Measurements from ENCODE around the gene GRM3. TPM values are rescaled to one million over a fixed set of nuclear protein-coding genes. Genes with fewer than 3 reads are reported as not detected.

GRM3 gene
- total and polyA plus RNA-seq, 2 of the 13 experiments (the other 11 are each of a cell fraction or from before 2014, with no cell fraction given): not detected

- intact Hi-C loops (cut with micrococcal nuclease; ENCODE audit: unreplicated experiment): loop anchor here (1.0 to 10.0 kb wide), 3 partner anchors 90 to 440 kb away; no protein-coding TSS in a partner anchor
- no TSS peak for BruUV-seq (replicated peaks)
- in situ Hi-C loops (cut with HindIII; ENCODE audit: extremely low pct_ligation_motif_present, low pct_unique_long_range_greater_than_20kb): loop anchor here (5.0 to 25.0 kb wide), 2 partner anchors 308 to 1018 kb away; no protein-coding TSS in a partner anchor
- H3K27ac ChIP-seq (ENCODE audit: extremely low read length, insufficient read depth, low read length): no peak overlapping the region
- no peaks in the 10 kb centered on the region for H3K79me2 ChIP-seq (ENCODE audit: insufficient read depth, low read length)
- H3K9ac ChIP-seq (ENCODE audit: insufficient read depth, low read depth, low read length): no peak overlapping the region
- ATAC-seq (peak; percentile 68), DNase-seq (ENCODE audit: low spot score) (peak; percentile 16), FAIRE-seq (peak; percentile 72)
- no peaks in the 10 kb centered on the region for H3K36me3 ChIP-seq (replicated peaks in 1 of 2; ENCODE audit: control insufficient read depth in 1 of 2, insufficient read depth in 2 of 2, low read length in 2 of 2)
- ChIA-PET CTCF (ENCODE audit: low intra/inter-chr PET ratio, low total read pairs) (interaction anchor here (1.6 to 2.3 kb wide), 2 partner anchors 307 to 1015 kb away, joined by 4 to 11 read pairs; no protein-coding TSS in a partner anchor), POLR2A (no interaction called here)
- 33% methylated on average over 3 of the region's 3 CpGs for WGBS (ENCODE audit: low lambda C conversion rate)
- no peaks in the 10 kb centered on the region for H3K27me3 ChIP-seq (ENCODE audit: control insufficient read depth in 1 of 2, insufficient read depth in 2 of 2, low read length in 2 of 2)
- no peak overlapping the region for H2AFZ ChIP-seq (ENCODE audit: low read length)
- no peaks in the 10 kb centered on the region for H4K20me1 ChIP-seq (ENCODE audit: insufficient read depth, low read length)
- no peak overlapping the region for H3K4me3 ChIP-seq (replicated peaks in 1 of 3; ENCODE audit: insufficient read depth in 1 of 3, low read depth in 2 of 3, low read length in 3 of 3)
- no peaks in the 10 kb centered on the region for H3K4me1 ChIP-seq (ENCODE audit: insufficient read depth, low read length)
- no peaks in the 10 kb centered on the region for H3K9me3 ChIP-seq (ENCODE audit: low read length)
- no peak overlapping the region for H3K4me2 ChIP-seq (ENCODE audit: low read depth, low read length)
- TF ChIP-seq STAG1 (CRISPR knock-in tag; IDR thresholded peaks at IDR 0.05) (peak; percentile 81), RAD21 (CRISPR knock-in tag; IDR thresholded peaks at IDR 0.05) (peak; percentile 53), ZNF276 (CRISPR knock-in tag; IDR thresholded peaks at IDR 0.05; ENCODE audit: low read depth) (no peak), REL (CRISPR knock-in tag; conservative IDR thresholded peaks at IDR 0.05) (no peak), SMC3 (IDR thresholded peaks at IDR 0.05; ENCODE audit: low read length) (peak; percentile 58), ZNF414 (CRISPR knock-in tag; IDR thresholded peaks at IDR 0.05) (no peak), ZNF24 (IDR thresholded peaks at IDR 0.05) (peak; percentile 81), CTCF (CRISPR knock-in tag; IDR thresholded peaks at IDR 0.05) (peak; percentile 71), YY1 (IDR thresholded peaks at IDR 0.05; ENCODE audit: insufficient read depth, insufficient replicate concordance, low read depth, low read length) (no peak), ZNF792 (CRISPR knock-in tag; IDR thresholded peaks at IDR 0.05) (no peak), ARID3A (IDR thresholded peaks at IDR 0.05; ENCODE audit: low read depth, low read length) (peak; percentile 62; the same call in 1 of the 2 replicates), MAFK (conservative IDR thresholded peaks at IDR 0.05 in 1 of 2, IDR thresholded peaks at IDR 0.05 in 1 of 2; ENCODE audit: low read length in 2 of 2) (peak; percentile 42 to 46; a peak in 1 of 4 replicates), MAFF (IDR thresholded peaks at IDR 0.05; ENCODE audit: low read depth, low read length) (0 out of 2 replicates have a peak, but pooled peaks have one; percentile 4), ZNF512 (CRISPR knock-in tag; IDR thresholded peaks at IDR 0.05) (peak; percentile 94), ATF3 (CRISPR knock-in tag; IDR thresholded peaks at IDR 0.05) (no peak)
These were observed 261.5 kb downstream of the GRM3 start for GRCh38 chr7:86904949-86905834.

All from HepG2 (cell line).